HepG2 (cell line): ENCODE results near the gene HBE1. TPM values are rescaled to one million over a fixed set of nuclear protein-coding genes. Genes with fewer than 3 reads are reported as not detected.

Source experiments
- ATAC-seq: fragments of 200-7000 bp; cut with Tn5 transposase; 3 replicates; pipeline ENCODE4 v1.9.1; 2020; ENCODE audit warnings: mild to moderate bottlenecking, moderate library complexity
- BruUV-seq: library from RNA; stranded (reverse); fragments of 400-500 nt; replicated peaks from 2 replicates; lab custom pipeline; 2021; lab: Mats Ljungman, UMichigan
- CTCF ChIA-PET: fragments of 300-600 bp; formaldehyde crosslinking; extraction: SDS; loops from one replicate; lab custom pipeline; 2021; ENCODE audit warnings: low total read pairs, inconsistent platforms, low intra/inter-chr PET ratio; lab: Yijun Ruan, JAX
- POLR2A ChIA-PET: fragments of 350-600 bp; sonication (Branson Sonifier 250); formaldehyde crosslinking; loops from one replicate; lab custom pipeline; 2020; ENCODE audit warnings: antibody characterized with exemption, inconsistent platforms; lab: Yijun Ruan, JAX
- DNase-seq: peaks from one replicate; pipeline ENCODE4 v3.0.0-alpha.2; 2015; ENCODE audit warnings: low spot score
- FAIRE-seq: peaks from 3 replicates; lab custom pipeline; 2011; peaks lifted over from hg19 to GRCh38; lab: Jason Lieb, UNC
- H2AFZ ChIP-seq: one replicate; pipeline ENCODE4 v1.6.1; 2011; ENCODE audit warnings: low read length, inconsistent platforms
- H3K27ac ChIP-seq: fragments of 300-600 bp; 3 replicates; pipeline ENCODE4 v1.8.0; 2011; ENCODE audit warnings: mixed run types, mild to moderate bottlenecking, mixed read lengths, low read length, inconsistent platforms; ENCODE audit not compliant: insufficient read depth; ENCODE audit errors: extremely low read length
- H3K27me3 ChIP-seq, 2 experiments: fragments of 200-600 bp in 1 of 2; 2 replicates in 1 of 2; 3 replicates in 1 of 2; pipeline versions ENCODE4 v1.6.0 to v1.8.0; 2011; ENCODE audit warnings: low read length in 2 of 2, mild to moderate bottlenecking in 2 of 2, moderate library complexity in 2 of 2, inconsistent platforms in 1 of 2; ENCODE audit not compliant: insufficient read depth in 2 of 2, control insufficient read depth in 1 of 2
- H3K36me3 ChIP-seq, 2 experiments: fragments of 200-600 bp in 1 of 2; replicated peaks in 1 of 2; 2 replicates in 1 of 2; 3 replicates in 1 of 2; pipeline versions ENCODE4 v1.5.1 to v1.8.0; 2011; ENCODE audit warnings: low read length in 2 of 2, inconsistent platforms in 1 of 2; ENCODE audit not compliant: insufficient read depth in 2 of 2, control insufficient read depth in 1 of 2
- H3K4me1 ChIP-seq: 2 replicates; pipeline ENCODE4 v1.5.1; 2012; ENCODE audit warnings: low read length, inconsistent platforms; ENCODE audit not compliant: insufficient read depth
- H3K4me2 ChIP-seq: 2 replicates; pipeline ENCODE4 v1.6.0; 2011; ENCODE audit warnings: low read depth, low read length, inconsistent platforms
- H3K4me3 ChIP-seq, 3 experiments: fragments of 200-600 bp in 1 of 3; sonication (generic), shearing (Covaris generic) in 1 of 3; replicated peaks in 1 of 3; 2 replicates each; pipeline ENCODE4 v1.5.1; 2011 to 2016; ENCODE audit warnings: low read length in 3 of 3, inconsistent platforms in 2 of 3, low read depth in 2 of 3, mild to moderate bottlenecking in 2 of 3, control low read depth in 1 of 3, mixed read lengths in 1 of 3; ENCODE audit not compliant: insufficient read depth in 1 of 3
- H3K79me2 ChIP-seq: one replicate; pipeline ENCODE4 v1.6.1; 2011; ENCODE audit warnings: low read length, inconsistent platforms; ENCODE audit not compliant: insufficient read depth
- H3K9ac ChIP-seq: 2 replicates; pipeline ENCODE4 v1.6.0; 2011; ENCODE audit warnings: mild to moderate bottlenecking, low read depth, low read length, inconsistent platforms; ENCODE audit not compliant: insufficient read depth
- H3K9me3 ChIP-seq: 2 replicates; pipeline ENCODE4 v1.5.1; 2012; ENCODE audit warnings: mild to moderate bottlenecking, low read length
- H4K20me1 ChIP-seq: 2 replicates; pipeline ENCODE4 v1.6.0; 2011; ENCODE audit warnings: inconsistent platforms, mild to moderate bottlenecking, low read length, moderate library complexity; ENCODE audit not compliant: insufficient read depth
- ATRX ChIP-seq: sonication (generic); formaldehyde crosslinking; IDR thresholded peaks from 2 replicates; pipeline ENCODE4 v1.4.0; 2020; ENCODE audit warnings: missing genetic modification reagents, borderline replicate concordance
- GFI1 ChIP-seq: sonication (generic); formaldehyde crosslinking; IDR thresholded peaks from 2 replicates; pipeline ENCODE4 v1.5.0; 2020; ENCODE audit warnings: missing genetic modification reagents, mild to moderate bottlenecking, borderline replicate concordance
- IRF2 ChIP-seq: IDR thresholded peaks from 2 replicates; pipeline ENCODE4 v1.6.1; 2018; ENCODE audit warnings: missing genetic modification reagents, missing compliant biosample characterization
- MXD4 ChIP-seq: IDR thresholded peaks from 2 replicates; pipeline ENCODE4 v1.6.1; 2016; ENCODE audit warnings: mild to moderate bottlenecking, missing biosample characterization, missing genetic modification reagents
- PHB2 ChIP-seq: fragments of 450-650 bp; IDR thresholded peaks from 2 replicates; pipeline ENCODE4 v1.6.1; 2018; ENCODE audit not compliant: partially characterized antibody
- RFXANK ChIP-seq: IDR thresholded peaks from 2 replicates; pipeline ENCODE4 v1.6.1; 2016
- SRSF9 ChIP-seq: fragments of 200-400 bp; formaldehyde crosslinking; IDR thresholded peaks from 2 replicates; pipeline ENCODE4 v1.6.1; 2018; ENCODE audit warnings: borderline replicate concordance, mild to moderate bottlenecking, low read depth, low read length; ENCODE audit not compliant: insufficient read depth, poor library complexity, severe bottlenecking
- ZNF232 ChIP-seq: sonication (generic); formaldehyde crosslinking; IDR thresholded peaks from 2 replicates; pipeline ENCODE4 v1.4.0; 2020; ENCODE audit warnings: missing genetic modification reagents, borderline replicate concordance
- ZNF296 ChIP-seq: sonication (generic); formaldehyde crosslinking; conservative IDR thresholded peaks from 2 replicates; pipeline ENCODE4 v1.5.0; 2020; ENCODE audit warnings: mild to moderate bottlenecking, missing genetic modification reagents
- ZNF44 ChIP-seq: sonication (generic); formaldehyde crosslinking; IDR thresholded peaks from 2 replicates; pipeline ENCODE4 v1.5.1; 2020; ENCODE audit warnings: mild to moderate bottlenecking, missing genetic modification reagents
- ZNF549 ChIP-seq: sonication (generic); formaldehyde crosslinking; IDR thresholded peaks from 2 replicates; pipeline ENCODE4 v1.5.0; 2020; ENCODE audit warnings: missing genetic modification reagents
- ZNF790 ChIP-seq: sonication (generic); formaldehyde crosslinking; IDR thresholded peaks from 2 replicates; pipeline ENCODE4 v1.8.0; 2022; ENCODE audit warnings: missing genetic modification reagents, mild to moderate bottlenecking, borderline replicate concordance
- WGBS: methylation state at CpG from one replicate; pipeline ENCODE4 v1.1.6; 2017; ENCODE audit warnings: low lambda C conversion rate; 5-methylcytosine and 5-hydroxymethylcytosine counted together
- in situ Hi-C: cut with HindIII; loops from 2 replicates; pipeline ENCODE4 v1.10.0; 2017; ENCODE audit warnings: low pct_unique_long_range_greater_than_20kb; ENCODE audit not compliant: extremely low pct_ligation_motif_present
- intact Hi-C: fragments of 100-400 bp; cut with micrococcal nuclease; formaldehyde crosslinking; loops from one replicate; pipeline ENCODE4 v1.10.0; 2022; ENCODE audit not compliant: unreplicated experiment
- polyA plus RNA-seq, 8 experiments: library from polyadenylated mRNA; depleted of rRNA in 3 of 8; stranded (reverse) in 7 of 8; unstranded in 1 of 8; fragments of >200 nt; fragmentation: Illumina TruSeq in 4 of 8; extraction: Trizol in 4 of 8; gene quantifications; 2 replicates each; pipeline versions ENCODE4 v1.2.1 to v1.2.3, GENCODE V29; 2011 to 2016; ENCODE audit warnings: low read depth in 4 of 8, missing spikeins in 1 of 8, mixed read lengths in 1 of 8; ENCODE audit not compliant: insufficient read depth in 1 of 8
- total RNA-seq, 5 experiments: library from RNA; depleted of rRNA; stranded (reverse); fragments of >200 nt; fragmentation: Illumina TruSeq; extraction: Trizol; gene quantifications; 2 replicates each; pipeline ENCODE4 v1.2.3, GENCODE V29; 2016; ENCODE audit warnings: low read depth in 1 of 5
- TF ChIP-seq, protein P1 (sequence below): sonication (generic); formaldehyde crosslinking; conservative IDR thresholded peaks from 2 replicates; pipeline ENCODE4 v1.5.0; 2020; ENCODE audit warnings: missing genetic modification reagents
- TF ChIP-seq, protein P2 (sequence below): sonication (generic); formaldehyde crosslinking; IDR thresholded peaks from 2 replicates; pipeline ENCODE4 v1.8.0; 2022; ENCODE audit warnings: mild to moderate bottlenecking, missing genetic modification reagents, moderate library complexity
- TF ChIP-seq, protein P3 (sequence below): IDR thresholded peaks from 2 replicates; pipeline ENCODE4 v1.6.1; 2016; ENCODE audit warnings: low read depth
- TF ChIP-seq, protein P4 (sequence below): sonication (generic); formaldehyde crosslinking; IDR thresholded peaks from 2 replicates; pipeline ENCODE4 v1.4.0; 2020; ENCODE audit warnings: missing genetic modification reagents

The HBE1 gene
- total and polyA plus RNA-seq, 2 of the 13 experiments (the other 11 are each of a cell fraction or from before 2014, with no cell fraction given), result 0.24 to 0.35 TPM

DNA sequence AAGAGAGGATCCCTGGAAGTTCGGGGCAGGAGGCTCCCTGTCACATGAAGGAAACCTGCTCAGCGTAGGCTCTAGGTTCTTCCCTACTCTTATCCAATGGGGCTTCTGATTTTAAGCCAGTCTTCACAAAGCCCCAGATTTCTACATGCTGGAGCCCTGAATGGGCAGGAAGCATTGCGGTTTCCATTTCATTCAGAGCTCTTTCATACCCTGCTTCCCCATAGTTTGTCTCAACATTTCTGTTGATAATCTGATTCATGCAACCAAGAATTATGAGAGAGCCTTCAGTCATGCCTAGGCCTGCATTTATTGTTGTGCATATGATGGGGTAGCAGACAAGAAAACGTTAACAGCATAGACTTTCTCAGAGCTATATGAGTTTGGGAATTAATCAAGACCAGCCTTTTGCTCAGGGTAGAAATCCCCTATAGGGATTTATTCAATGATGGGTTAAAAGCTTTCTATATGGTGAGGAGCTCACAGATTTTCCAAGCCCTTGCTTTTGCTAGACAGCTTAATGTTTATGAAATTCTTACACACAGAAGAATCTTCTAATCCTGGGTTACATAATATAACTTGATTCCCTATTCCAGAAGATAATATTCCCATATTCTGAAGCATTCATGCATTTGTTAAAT is 16.1 kb upstream of the HBE1 start:
- Histone ChIP-seq H4K20me1 (no peaks in the 10 kb centered on the region), H3K9me3 (no peaks in the 10 kb centered on the region), H2AFZ (no peak overlapping the region), H3K27ac (no peak overlapping the region), H3K4me1 (no peaks in the 10 kb centered on the region), H3K36me3 (no peaks in the 10 kb centered on the region), H3K4me3 (no peak overlapping the region), H3K79me2 (no peaks in the 10 kb centered on the region), H3K27me3 (no peaks in the 10 kb centered on the region), H3K9ac (no peak overlapping the region), H3K4me2 (no peak overlapping the region)
- in situ Hi-C loops (no loop called here), intact Hi-C loops (no loop called here)
- ChIA-PET CTCF (no interaction called here), POLR2A (no interaction called here)
- WGBS, result 0% methylated on average over 4 of the region's 4 CpGs
- no TSS peak for BruUV-seq
- DNase-seq (no peak), ATAC-seq (no peak), FAIRE-seq (no peak)
- no peak for TF ChIP-seq ZNF790
- TF ChIP-seq ZNF296 (CRISPR knock-in tag), result no peak
- TF ChIP-seq SRSF9, result no peak
- no peak for TF ChIP-seq IRF2 (CRISPR knock-in tag)
- TF ChIP-seq, protein P1, sequence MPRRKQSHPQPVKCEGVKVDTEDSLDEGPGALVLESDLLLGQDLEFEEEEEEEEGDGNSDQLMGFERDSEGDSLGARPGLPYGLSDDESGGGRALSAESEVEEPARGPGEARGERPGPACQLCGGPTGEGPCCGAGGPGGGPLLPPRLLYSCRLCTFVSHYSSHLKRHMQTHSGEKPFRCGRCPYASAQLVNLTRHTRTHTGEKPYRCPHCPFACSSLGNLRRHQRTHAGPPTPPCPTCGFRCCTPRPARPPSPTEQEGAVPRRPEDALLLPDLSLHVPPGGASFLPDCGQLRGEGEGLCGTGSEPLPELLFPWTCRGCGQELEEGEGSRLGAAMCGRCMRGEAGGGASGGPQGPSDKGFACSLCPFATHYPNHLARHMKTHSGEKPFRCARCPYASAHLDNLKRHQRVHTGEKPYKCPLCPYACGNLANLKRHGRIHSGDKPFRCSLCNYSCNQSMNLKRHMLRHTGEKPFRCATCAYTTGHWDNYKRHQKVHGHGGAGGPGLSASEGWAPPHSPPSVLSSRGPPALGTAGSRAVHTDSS (CRISPR knock-in tag), result no peak
- TF ChIP-seq, protein P2, sequence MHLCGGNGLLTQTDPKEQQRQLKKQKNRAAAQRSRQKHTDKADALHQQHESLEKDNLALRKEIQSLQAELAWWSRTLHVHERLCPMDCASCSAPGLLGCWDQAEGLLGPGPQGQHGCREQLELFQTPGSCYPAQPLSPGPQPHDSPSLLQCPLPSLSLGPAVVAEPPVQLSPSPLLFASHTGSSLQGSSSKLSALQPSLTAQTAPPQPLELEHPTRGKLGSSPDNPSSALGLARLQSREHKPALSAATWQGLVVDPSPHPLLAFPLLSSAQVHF (CRISPR knock-in tag), result no peak
- TF ChIP-seq, protein P3, sequence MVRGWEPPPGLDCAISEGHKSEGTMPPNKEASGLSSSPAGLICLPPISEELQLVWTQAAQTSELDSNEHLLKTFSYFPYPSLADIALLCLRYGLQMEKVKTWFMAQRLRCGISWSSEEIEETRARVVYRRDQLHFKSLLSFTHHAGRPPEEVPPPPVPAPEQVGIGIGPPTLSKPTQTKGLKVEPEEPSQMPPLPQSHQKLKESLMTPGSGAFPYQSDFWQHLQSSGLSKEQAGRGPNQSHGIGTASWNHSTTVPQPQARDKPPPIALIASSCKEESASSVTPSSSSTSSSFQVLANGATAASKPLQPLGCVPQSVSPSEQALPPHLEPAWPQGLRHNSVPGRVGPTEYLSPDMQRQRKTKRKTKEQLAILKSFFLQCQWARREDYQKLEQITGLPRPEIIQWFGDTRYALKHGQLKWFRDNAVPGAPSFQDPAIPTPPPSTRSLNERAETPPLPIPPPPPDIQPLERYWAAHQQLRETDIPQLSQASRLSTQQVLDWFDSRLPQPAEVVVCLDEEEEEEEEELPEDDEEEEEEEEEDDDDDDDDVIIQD (CRISPR knock-in tag), result no peak
- no peak for TF ChIP-seq ATRX (CRISPR knock-in tag)
- no peak for TF ChIP-seq ZNF44 (CRISPR knock-in tag)
- no peak for TF ChIP-seq PHB2
- TF ChIP-seq GFI1 (CRISPR knock-in tag), result no peak
- TF ChIP-seq MXD4 (CRISPR knock-in tag), result no peak
- no peak for TF ChIP-seq ZNF232 (CRISPR knock-in tag)
- TF ChIP-seq, protein P4, sequence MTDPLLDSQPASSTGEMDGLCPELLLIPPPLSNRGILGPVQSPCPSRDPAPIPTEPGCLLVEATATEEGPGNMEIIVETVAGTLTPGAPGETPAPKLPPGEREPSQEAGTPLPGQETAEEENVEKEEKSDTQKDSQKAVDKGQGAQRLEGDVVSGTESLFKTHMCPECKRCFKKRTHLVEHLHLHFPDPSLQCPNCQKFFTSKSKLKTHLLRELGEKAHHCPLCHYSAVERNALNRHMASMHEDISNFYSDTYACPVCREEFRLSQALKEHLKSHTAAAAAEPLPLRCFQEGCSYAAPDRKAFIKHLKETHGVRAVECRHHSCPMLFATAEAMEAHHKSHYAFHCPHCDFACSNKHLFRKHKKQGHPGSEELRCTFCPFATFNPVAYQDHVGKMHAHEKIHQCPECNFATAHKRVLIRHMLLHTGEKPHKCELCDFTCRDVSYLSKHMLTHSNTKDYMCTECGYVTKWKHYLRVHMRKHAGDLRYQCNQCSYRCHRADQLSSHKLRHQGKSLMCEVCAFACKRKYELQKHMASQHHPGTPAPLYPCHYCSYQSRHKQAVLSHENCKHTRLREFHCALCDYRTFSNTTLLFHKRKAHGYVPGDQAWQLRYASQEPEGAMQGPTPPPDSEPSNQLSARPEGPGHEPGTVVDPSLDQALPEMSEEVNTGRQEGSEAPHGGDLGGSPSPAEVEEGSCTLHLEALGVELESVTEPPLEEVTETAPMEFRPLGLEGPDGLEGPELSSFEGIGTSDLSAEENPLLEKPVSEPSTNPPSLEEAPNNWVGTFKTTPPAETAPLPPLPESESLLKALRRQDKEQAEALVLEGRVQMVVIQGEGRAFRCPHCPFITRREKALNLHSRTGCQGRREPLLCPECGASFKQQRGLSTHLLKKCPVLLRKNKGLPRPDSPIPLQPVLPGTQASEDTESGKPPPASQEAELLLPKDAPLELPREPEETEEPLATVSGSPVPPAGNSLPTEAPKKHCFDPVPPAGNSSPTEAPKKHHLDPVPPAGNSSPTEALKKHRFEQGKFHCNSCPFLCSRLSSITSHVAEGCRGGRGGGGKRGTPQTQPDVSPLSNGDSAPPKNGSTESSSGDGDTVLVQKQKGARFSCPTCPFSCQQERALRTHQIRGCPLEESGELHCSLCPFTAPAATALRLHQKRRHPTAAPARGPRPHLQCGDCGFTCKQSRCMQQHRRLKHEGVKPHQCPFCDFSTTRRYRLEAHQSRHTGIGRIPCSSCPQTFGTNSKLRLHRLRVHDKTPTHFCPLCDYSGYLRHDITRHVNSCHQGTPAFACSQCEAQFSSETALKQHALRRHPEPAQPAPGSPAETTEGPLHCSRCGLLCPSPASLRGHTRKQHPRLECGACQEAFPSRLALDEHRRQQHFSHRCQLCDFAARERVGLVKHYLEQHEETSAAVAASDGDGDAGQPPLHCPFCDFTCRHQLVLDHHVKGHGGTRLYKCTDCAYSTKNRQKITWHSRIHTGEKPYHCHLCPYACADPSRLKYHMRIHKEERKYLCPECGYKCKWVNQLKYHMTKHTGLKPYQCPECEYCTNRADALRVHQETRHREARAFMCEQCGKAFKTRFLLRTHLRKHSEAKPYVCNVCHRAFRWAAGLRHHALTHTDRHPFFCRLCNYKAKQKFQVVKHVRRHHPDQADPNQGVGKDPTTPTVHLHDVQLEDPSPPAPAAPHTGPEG (CRISPR knock-in tag), result no peak
- TF ChIP-seq ZNF549, result no peak
- no peak for TF ChIP-seq RFXANK (CRISPR knock-in tag)
